ENCODE results near the gene ADGRG1.

DNA sequence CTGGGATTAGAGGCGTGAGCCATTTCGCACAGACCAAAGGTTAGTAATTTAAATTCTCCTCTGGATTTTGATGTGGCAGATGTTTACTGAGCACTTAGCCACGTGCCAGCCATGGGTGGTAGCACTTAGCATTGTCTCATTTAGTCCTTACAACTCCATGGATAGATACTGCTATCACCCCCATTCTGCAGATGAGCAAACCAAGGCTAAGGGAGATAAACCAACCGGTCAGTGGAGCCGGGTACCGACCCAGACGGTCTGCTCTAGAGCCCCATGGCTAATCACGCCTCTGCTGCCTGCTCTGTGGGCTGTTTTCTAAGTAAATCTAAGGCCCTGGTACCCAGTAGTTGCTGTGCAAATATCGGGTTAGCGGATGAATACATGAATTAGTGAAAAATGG lies 12.6 kb upstream of the ADGRG1 start:
- TF ChIP-seq POLR2A (IDR thresholded peaks at IDR 0.05; ENCODE audit: low read length) = no peak
- TF ChIP-seq GATA1 (IDR thresholded peaks at IDR 0.05; ENCODE audit: low read depth, low read length) = no peak
